SK-N-SH (cell line): ENCODE data around the gene HK3. TPM values are rescaled to one million over a fixed set of nuclear protein-coding genes. Genes with fewer than 3 reads are reported as not detected.

Source experiments
- CTCF ChIA-PET: fragments of 300-600, 350-600 bp; formaldehyde crosslinking; extraction: SDS; loops from one replicate; lab custom pipeline; 2021; lab: Yijun Ruan, JAX
- POLR2A ChIA-PET: fragments of 350-600 bp; sonication (Branson Sonifier 250); formaldehyde crosslinking; extraction: SDS; loops from one replicate; lab custom pipeline; 2020; ENCODE audit warnings: antibody characterized with exemption, inconsistent platforms; lab: Yijun Ruan, JAX
- DNase-seq: peaks from one replicate; pipeline ENCODE4 v3.0.0; 2012
- H2AFZ ChIP-seq: fragments of 200-600 bp; sonication (generic); 2 replicates; pipeline ENCODE4 v1.8.1; 2016; ENCODE audit warnings: antibody characterized with exemption, mild to moderate bottlenecking, low read depth
- H3F3A ChIP-seq: fragments of 200-600 bp; sonication (generic); replicated peaks from 2 replicates; pipeline ENCODE3; 2016; ENCODE audit warnings: antibody characterized with exemption, mild to moderate bottlenecking; ENCODE audit not compliant: insufficient read depth
- H3K27ac ChIP-seq, 2 experiments: fragments of 200-500 bp in 1 of 2; fragments of 200-600 bp in 1 of 2; sonication (Bioruptor generic) in 1 of 2; sonication (generic), shearing (Covaris generic) in 1 of 2; 2 replicates each; pipeline versions ENCODE4 v1.5.1 to v1.6.1; 2014 to 2016; ENCODE audit warnings: low read depth in 2 of 2, inconsistent platforms in 1 of 2, low read length in 1 of 2, mild to moderate bottlenecking in 1 of 2, mixed read lengths in 1 of 2
- H3K27me3 ChIP-seq: fragments of 200-600 bp; sonication (generic), shearing (Covaris generic); 2 replicates; pipeline ENCODE4 v1.6.1; 2016; ENCODE audit warnings: mixed run types; ENCODE audit not compliant: insufficient read depth
- H3K36me3 ChIP-seq, 2 experiments: fragments of 200-500 bp in 1 of 2; fragments of 200-600 bp in 1 of 2; sonication (Bioruptor generic) in 1 of 2; sonication (generic) in 1 of 2; replicated peaks in 1 of 2; 2 replicates each; pipeline versions ENCODE3 to v1.5.1; 2014 to 2016; ENCODE audit warnings: low read length in 1 of 2, mild to moderate bottlenecking in 1 of 2; ENCODE audit not compliant: insufficient read depth in 2 of 2, control insufficient read depth in 1 of 2
- H3K4me1 ChIP-seq, 2 experiments: fragments of 200-500 bp in 1 of 2; fragments of 200-600 bp in 1 of 2; sonication (Bioruptor generic) in 1 of 2; sonication (generic), shearing (Covaris generic) in 1 of 2; 2 replicates each; pipeline versions ENCODE4 v1.5.1 to v1.6.1; 2014 to 2016; ENCODE audit warnings: low read depth in 1 of 2, low read length in 1 of 2, mixed run types in 1 of 2; ENCODE audit not compliant: insufficient read depth in 2 of 2, control insufficient read depth in 1 of 2
- H3K4me2 ChIP-seq: fragments of 200-600 bp; sonication (generic), shearing (Covaris generic); 2 replicates; pipeline ENCODE4 v1.6.1; 2017; ENCODE audit warnings: mixed run types
- H3K4me3 ChIP-seq, 2 experiments: fragments of 200-500 bp in 1 of 2; fragments of 200-600 bp in 1 of 2; sonication (Bioruptor generic) in 1 of 2; sonication (generic), shearing (Covaris generic) in 1 of 2; 2 replicates each; pipeline versions ENCODE4 v1.5.1 to v1.8.1; 2014 to 2016; ENCODE audit warnings: low read depth in 2 of 2, inconsistent platforms in 1 of 2, low read length in 1 of 2, mild to moderate bottlenecking in 1 of 2, mixed read lengths in 1 of 2, moderate library complexity in 1 of 2
- H3K79me2 ChIP-seq: fragments of 200-600 bp; sonication (generic); 2 replicates; pipeline ENCODE4 v1.8.1; 2017; ENCODE audit warnings: mild to moderate bottlenecking; ENCODE audit not compliant: insufficient read depth
- H3K9ac ChIP-seq: fragments of 200-600 bp; sonication (generic); 2 replicates; pipeline ENCODE4 v1.6.1; 2017; ENCODE audit warnings: mixed run types
- H3K9me2 ChIP-seq: fragments of 200-600 bp; sonication (generic); 2 replicates; pipeline ENCODE4 v1.6.1; 2017; ENCODE audit warnings: mixed run types
- H3K9me3 ChIP-seq: fragments of 200-600 bp; sonication (generic); 2 replicates; pipeline ENCODE4 v1.6.1; 2017; ENCODE audit warnings: mixed run types, mild to moderate bottlenecking, moderate library complexity
- H4K20me1 ChIP-seq: fragments of 200-600 bp; sonication (generic); 2 replicates; pipeline ENCODE4 v1.6.1; 2017; ENCODE audit warnings: mild to moderate bottlenecking, mixed run types; ENCODE audit not compliant: insufficient read depth
- CHD2 ChIP-seq: fragments of 150-350 bp; IDR thresholded peaks from 2 replicates; pipeline ENCODE4 v1.6.1; 2018; ENCODE audit warnings: low read length; ENCODE audit not compliant: partially characterized antibody
- RAD21 ChIP-seq: IDR thresholded peaks from 2 replicates; pipeline ENCODE4 v1.6.1; 2012; ENCODE audit warnings: mild to moderate bottlenecking, low read length
- RCOR1 ChIP-seq: fragments of 150-350 bp; IDR thresholded peaks from 2 replicates; pipeline ENCODE4 v1.6.1; 2017; ENCODE audit warnings: antibody characterized with exemption, low read length
- RFX5 ChIP-seq: IDR thresholded peaks from 2 replicates; pipeline ENCODE4 v1.6.1; 2012; ENCODE audit warnings: mild to moderate bottlenecking, improper control_type of control experiment, low read length
- RXRA ChIP-seq: IDR thresholded peaks from 2 replicates; pipeline ENCODE4 v1.4.0; 2012; ENCODE audit warnings: low read depth, mild to moderate bottlenecking, borderline replicate concordance
- SIN3A ChIP-seq: IDR thresholded peaks from 2 replicates; pipeline ENCODE4 v1.6.1; 2012; ENCODE audit warnings: low read depth, mild to moderate bottlenecking, low read length, moderate library complexity, borderline replicate concordance
- TAF1 ChIP-seq: IDR thresholded peaks from 2 replicates; pipeline ENCODE4 v1.6.1; 2012; ENCODE audit warnings: low read depth, mild to moderate bottlenecking, low read length, moderate library complexity, borderline replicate concordance
- TCF12 ChIP-seq: IDR thresholded peaks from 2 replicates; pipeline ENCODE4 v1.4.0; 2012
- TEAD4 ChIP-seq: IDR thresholded peaks from 2 replicates; pipeline ENCODE4 v1.4.0; 2012; ENCODE audit warnings: mild to moderate bottlenecking, borderline replicate concordance; ENCODE audit not compliant: insufficient read depth
- YY1 ChIP-seq: IDR thresholded peaks from 2 replicates; pipeline ENCODE4 v1.4.0; 2012; ENCODE audit warnings: low read depth, mild to moderate bottlenecking
- WGBS: methylation state at CpG from one replicate; pipeline ENCODE4 v1.1.6; 2017; ENCODE audit warnings: low lambda C conversion rate; 5-methylcytosine and 5-hydroxymethylcytosine counted together
- polyA plus RNA-seq, 3 experiments: library from polyadenylated mRNA; depleted of rRNA; stranded (reverse); fragments of >200 nt; gene quantifications; 2 replicates each; pipeline ENCODE4 v1.2.3, GENCODE V29; 2012
- TF ChIP-seq, protein P1 (sequence below): fragments of 200-600 bp; sonication (generic); IDR thresholded peaks from 2 replicates; pipeline ENCODE4 v1.6.1; 2017; ENCODE audit warnings: antibody characterized with exemption, mild to moderate bottlenecking, moderate library complexity
- TF ChIP-seq, protein P2 (sequence below): IDR thresholded peaks from 2 replicates; pipeline ENCODE4 v1.6.1; 2012; ENCODE audit warnings: mild to moderate bottlenecking, low read depth, low read length, moderate library complexity
- TF ChIP-seq, protein P3 (sequence below): IDR thresholded peaks from 2 replicates; pipeline ENCODE4; 2012

HK3 gene
- polyA plus RNA-seq, 1 of the 3 experiments (the other 2 are of a cell fraction), result 0.02 TPM

DNA sequence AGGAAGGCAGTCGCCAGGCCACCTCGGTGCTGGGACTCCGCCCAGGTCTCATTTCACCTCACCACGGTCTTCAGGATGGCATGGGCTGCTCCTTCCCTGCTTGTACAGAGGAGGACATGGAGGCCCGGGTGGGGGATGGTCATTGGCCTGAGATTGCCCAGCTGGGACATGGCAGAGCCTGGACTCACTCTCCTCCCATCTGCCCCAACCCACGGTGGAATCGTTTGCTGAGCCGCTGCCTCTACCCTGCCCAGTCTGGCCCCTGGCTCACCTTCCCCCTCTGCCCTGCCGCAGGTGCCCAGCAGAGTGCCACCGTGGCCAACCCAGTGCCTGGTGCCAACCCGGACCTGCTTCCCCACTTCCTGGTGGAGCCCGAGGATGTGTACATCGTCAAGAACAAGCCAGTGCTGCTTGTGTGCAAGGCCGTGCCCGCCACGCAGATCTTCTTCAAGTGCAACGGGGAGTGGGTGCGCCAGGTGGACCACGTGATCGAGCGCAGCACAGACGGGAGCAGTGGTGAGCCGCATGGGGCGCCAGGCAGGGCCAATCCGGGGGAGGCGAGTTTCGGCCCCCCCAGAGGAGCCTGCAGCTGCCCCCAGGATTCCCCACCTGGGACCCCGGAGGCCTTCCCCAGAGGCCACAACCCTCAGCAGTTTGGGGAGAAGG lies 36.7 kb downstream of the HK3 start:
- H3K27me3 ChIP-seq, result peaks cover 4% of the 10 kb centered on the region; the same call in 1 of the 2 replicates
- no peak overlapping the region; a peak in 1 of 4 replicates for H3K27ac ChIP-seq
- H3K4me2 ChIP-seq, result no peak overlapping the region
- no peaks in the 10 kb centered on the region for H3K9me3 ChIP-seq
- CTCF ChIA-PET, result interaction anchor here (0.7 to 1.1 kb wide), 3 partner anchors 49 to 162 kb away, joined by 3 to 4 read pairs (median 3); no protein-coding TSS in a partner anchor
- no peaks in the 10 kb centered on the region for H3F3A ChIP-seq
- H3K79me2 ChIP-seq, result no peaks in the 10 kb centered on the region
- no peaks in the 10 kb centered on the region for H4K20me1 ChIP-seq
- H3K4me1 ChIP-seq, result peaks cover 0 to 44% of the 10 kb centered on the region in 2 experiments; a peak in 2 of 4 replicates
- H3K9me2 ChIP-seq, result no peaks in the 10 kb centered on the region
- DNase-seq, result no peak
- H3K4me3 ChIP-seq, result no peak overlapping the region
- no peak overlapping the region for H2AFZ ChIP-seq
- TF ChIP-seq CHD2, result no peak
- TF ChIP-seq RXRA, result no peak
- TF ChIP-seq TEAD4, result no peak
- TF ChIP-seq, protein P1, sequence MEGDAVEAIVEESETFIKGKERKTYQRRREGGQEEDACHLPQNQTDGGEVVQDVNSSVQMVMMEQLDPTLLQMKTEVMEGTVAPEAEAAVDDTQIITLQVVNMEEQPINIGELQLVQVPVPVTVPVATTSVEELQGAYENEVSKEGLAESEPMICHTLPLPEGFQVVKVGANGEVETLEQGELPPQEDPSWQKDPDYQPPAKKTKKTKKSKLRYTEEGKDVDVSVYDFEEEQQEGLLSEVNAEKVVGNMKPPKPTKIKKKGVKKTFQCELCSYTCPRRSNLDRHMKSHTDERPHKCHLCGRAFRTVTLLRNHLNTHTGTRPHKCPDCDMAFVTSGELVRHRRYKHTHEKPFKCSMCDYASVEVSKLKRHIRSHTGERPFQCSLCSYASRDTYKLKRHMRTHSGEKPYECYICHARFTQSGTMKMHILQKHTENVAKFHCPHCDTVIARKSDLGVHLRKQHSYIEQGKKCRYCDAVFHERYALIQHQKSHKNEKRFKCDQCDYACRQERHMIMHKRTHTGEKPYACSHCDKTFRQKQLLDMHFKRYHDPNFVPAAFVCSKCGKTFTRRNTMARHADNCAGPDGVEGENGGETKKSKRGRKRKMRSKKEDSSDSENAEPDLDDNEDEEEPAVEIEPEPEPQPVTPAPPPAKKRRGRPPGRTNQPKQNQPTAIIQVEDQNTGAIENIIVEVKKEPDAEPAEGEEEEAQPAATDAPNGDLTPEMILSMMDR, result no peak
- no peak for TF ChIP-seq RFX5
- TF ChIP-seq TCF12, result no peak
- no peak for TF ChIP-seq RAD21
- no peak for TF ChIP-seq SIN3A
- TF ChIP-seq, protein P2, sequence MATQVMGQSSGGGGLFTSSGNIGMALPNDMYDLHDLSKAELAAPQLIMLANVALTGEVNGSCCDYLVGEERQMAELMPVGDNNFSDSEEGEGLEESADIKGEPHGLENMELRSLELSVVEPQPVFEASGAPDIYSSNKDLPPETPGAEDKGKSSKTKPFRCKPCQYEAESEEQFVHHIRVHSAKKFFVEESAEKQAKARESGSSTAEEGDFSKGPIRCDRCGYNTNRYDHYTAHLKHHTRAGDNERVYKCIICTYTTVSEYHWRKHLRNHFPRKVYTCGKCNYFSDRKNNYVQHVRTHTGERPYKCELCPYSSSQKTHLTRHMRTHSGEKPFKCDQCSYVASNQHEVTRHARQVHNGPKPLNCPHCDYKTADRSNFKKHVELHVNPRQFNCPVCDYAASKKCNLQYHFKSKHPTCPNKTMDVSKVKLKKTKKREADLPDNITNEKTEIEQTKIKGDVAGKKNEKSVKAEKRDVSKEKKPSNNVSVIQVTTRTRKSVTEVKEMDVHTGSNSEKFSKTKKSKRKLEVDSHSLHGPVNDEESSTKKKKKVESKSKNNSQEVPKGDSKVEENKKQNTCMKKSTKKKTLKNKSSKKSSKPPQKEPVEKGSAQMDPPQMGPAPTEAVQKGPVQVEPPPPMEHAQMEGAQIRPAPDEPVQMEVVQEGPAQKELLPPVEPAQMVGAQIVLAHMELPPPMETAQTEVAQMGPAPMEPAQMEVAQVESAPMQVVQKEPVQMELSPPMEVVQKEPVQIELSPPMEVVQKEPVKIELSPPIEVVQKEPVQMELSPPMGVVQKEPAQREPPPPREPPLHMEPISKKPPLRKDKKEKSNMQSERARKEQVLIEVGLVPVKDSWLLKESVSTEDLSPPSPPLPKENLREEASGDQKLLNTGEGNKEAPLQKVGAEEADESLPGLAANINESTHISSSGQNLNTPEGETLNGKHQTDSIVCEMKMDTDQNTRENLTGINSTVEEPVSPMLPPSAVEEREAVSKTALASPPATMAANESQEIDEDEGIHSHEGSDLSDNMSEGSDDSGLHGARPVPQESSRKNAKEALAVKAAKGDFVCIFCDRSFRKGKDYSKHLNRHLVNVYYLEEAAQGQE, result no peak
- TF ChIP-seq YY1, result no peak
- TF ChIP-seq, protein P3, sequence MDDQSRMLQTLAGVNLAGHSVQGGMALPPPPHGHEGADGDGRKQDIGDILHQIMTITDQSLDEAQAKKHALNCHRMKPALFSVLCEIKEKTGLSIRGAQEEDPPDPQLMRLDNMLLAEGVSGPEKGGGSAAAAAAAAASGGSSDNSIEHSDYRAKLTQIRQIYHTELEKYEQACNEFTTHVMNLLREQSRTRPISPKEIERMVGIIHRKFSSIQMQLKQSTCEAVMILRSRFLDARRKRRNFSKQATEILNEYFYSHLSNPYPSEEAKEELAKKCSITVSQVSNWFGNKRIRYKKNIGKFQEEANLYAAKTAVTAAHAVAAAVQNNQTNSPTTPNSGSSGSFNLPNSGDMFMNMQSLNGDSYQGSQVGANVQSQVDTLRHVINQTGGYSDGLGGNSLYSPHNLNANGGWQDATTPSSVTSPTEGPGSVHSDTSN, result no peak
- no peak for TF ChIP-seq RCOR1
- no peak for TF ChIP-seq TAF1
- POLR2A ChIA-PET, result no interaction called here
- WGBS, result 63% methylated on average over 17 of the region's 28 CpGs
- H3K36me3 ChIP-seq, result no peaks in the 10 kb centered on the region
- no peak overlapping the region for H3K9ac ChIP-seq
